ENCODE measurements around the gene OR2T27.
A peak's percentile ranks its signal among the peaks of the same experiment; 100 is the strongest.
"Not testable (repeated sequence)": the region's sequence is repeated elsewhere in the genome, so short reads cannot be mapped to it uniquely, and the experiment has no call there.

OR2T27 gene

GRCh38 chr1:248663453-248664328 lies 8.4 kb upstream of the OR2T27 start:
- not testable (repeated sequence) for H3K4me3 Mint-ChIP-seq; ATAC-seq; H3K27ac Mint-ChIP-seq; H3K9me3 Mint-ChIP-seq; DNase-seq (ENCODE audit: low spot score in 2 of 2); H3K4me1 Mint-ChIP-seq; H3K36me3 Mint-ChIP-seq

GRCh38 chr1:248656797-248657196 lies 1.5 kb upstream of the OR2T27 start:
- H3K4me3 Mint-ChIP-seq; H3K27ac Mint-ChIP-seq; DNase-seq (ENCODE audit: low spot score in 2 of 2); H3K9me3 Mint-ChIP-seq; ATAC-seq; H3K36me3 Mint-ChIP-seq; H3K4me1 Mint-ChIP-seq: not testable (repeated sequence)

- not testable (repeated sequence) for H3K4me1 Mint-ChIP-seq; DNase-seq (ENCODE audit: low spot score in 2 of 2); H3K9me3 Mint-ChIP-seq; H3K4me3 Mint-ChIP-seq; H3K36me3 Mint-ChIP-seq; H3K27ac Mint-ChIP-seq
- ATAC-seq: peak; percentile 52
Measured at GRCh38 chr1:248648770-248649536, 6.4 kb downstream of the OR2T27 start.

GRCh38 chr1:248645178-248645577 lies 10.2 kb downstream of the OR2T27 start, which contains the start of gene OR2T35:
Gene OR2T35 (minus strand): TSS chr1:248645278. CDS start chr1:248639258, 6,020 bp downstream.
- not testable (repeated sequence) for H3K4me3 Mint-ChIP-seq; H3K36me3 Mint-ChIP-seq; H3K9me3 Mint-ChIP-seq; H3K4me1 Mint-ChIP-seq; ATAC-seq; DNase-seq (ENCODE audit: low spot score in 2 of 2); H3K27ac Mint-ChIP-seq

- DNase-seq (ENCODE audit: low spot score in 2 of 2); H3K4me1 Mint-ChIP-seq; H3K27ac Mint-ChIP-seq; H3K36me3 Mint-ChIP-seq; H3K4me3 Mint-ChIP-seq; H3K9me3 Mint-ChIP-seq: not testable (repeated sequence)
- peak; percentile 45 for ATAC-seq
Measured at GRCh38 chr1:248642971-248643651, 12.2 kb downstream of the OR2T27 start.

- ATAC-seq; H3K4me1 Mint-ChIP-seq; H3K36me3 Mint-ChIP-seq; H3K9me3 Mint-ChIP-seq; DNase-seq (ENCODE audit: low spot score in 2 of 2); H3K27ac Mint-ChIP-seq; H3K4me3 Mint-ChIP-seq: not testable (repeated sequence)
Measured at GRCh38 chr1:248641583-248641982, 13.7 kb downstream of the OR2T27 start.

- H3K4me1 Mint-ChIP-seq; H3K27ac Mint-ChIP-seq; H3K36me3 Mint-ChIP-seq; H3K9me3 Mint-ChIP-seq; DNase-seq (ENCODE audit: low spot score in 2 of 2); H3K4me3 Mint-ChIP-seq; ATAC-seq: not testable (repeated sequence)
Measured at GRCh38 chr1:248640906-248641305, 14.4 kb downstream of the OR2T27 start.

- not testable (repeated sequence) for H3K27ac Mint-ChIP-seq; ATAC-seq; H3K36me3 Mint-ChIP-seq; DNase-seq (ENCODE audit: low spot score in 2 of 2); H3K4me3 Mint-ChIP-seq; H3K4me1 Mint-ChIP-seq; H3K9me3 Mint-ChIP-seq
Measured at GRCh38 chr1:248639652-248640051, 15.7 kb downstream of the OR2T27 start.

GRCh38 chr1:248636612-248637011 lies 18.7 kb downstream of the OR2T27 start:
- not testable (repeated sequence) for H3K36me3 Mint-ChIP-seq; H3K27ac Mint-ChIP-seq; H3K4me1 Mint-ChIP-seq; H3K4me3 Mint-ChIP-seq; H3K9me3 Mint-ChIP-seq; DNase-seq (ENCODE audit: low spot score in 2 of 2); ATAC-seq

- H3K27ac Mint-ChIP-seq; ATAC-seq; DNase-seq (ENCODE audit: low spot score in 2 of 2); H3K9me3 Mint-ChIP-seq; H3K4me3 Mint-ChIP-seq; H3K4me1 Mint-ChIP-seq; H3K36me3 Mint-ChIP-seq: not testable (repeated sequence)
Measured at GRCh38 chr1:248634991-248635390, 20.3 kb downstream of the OR2T27 start, which contains the start of gene OR2T11. Gene OR2T11 (minus strand): TSS chr1:248635091. CDS start chr1:248627128, 7,963 bp downstream.

GRCh38 chr1:248631354-248632008 lies 23.8 kb downstream of the OR2T27 start:
- Mint-ChIP-seq H3K4me1 (no peaks in the 10 kb centered on the region), H3K4me3 (no peak overlapping the region), H3K36me3 (no peaks in the 10 kb centered on the region), H3K27ac (no peak overlapping the region), H3K9me3 (no peaks in the 10 kb centered on the region)
- DNase-seq (ENCODE audit: low spot score in 2 of 2) (no peak), ATAC-seq (no peak)

GRCh38 chr1:248630551-248630950 lies 24.8 kb downstream of the OR2T27 start:
- Mint-ChIP-seq H3K36me3 (no peaks in the 10 kb centered on the region), H3K27ac (no peak overlapping the region), H3K4me1 (no peaks in the 10 kb centered on the region), H3K4me3 (no peak overlapping the region), H3K9me3 (no peaks in the 10 kb centered on the region)
- DNase-seq (ENCODE audit: low spot score in 2 of 2) (no peak), ATAC-seq (no peak)

- H3K9me3 Mint-ChIP-seq: no peaks in the 10 kb centered on the region
- no peaks in the 10 kb centered on the region for H3K4me1 Mint-ChIP-seq
- no peak for DNase-seq (ENCODE audit: low spot score in 2 of 2)
- no peak for ATAC-seq
- H3K4me3 Mint-ChIP-seq: no peak overlapping the region
- no peak overlapping the region for H3K27ac Mint-ChIP-seq
- H3K36me3 Mint-ChIP-seq: no peaks in the 10 kb centered on the region
Measured at GRCh38 chr1:248627971-248628844, 27.1 kb downstream of the OR2T27 start.

- Mint-ChIP-seq H3K4me3 (no peak overlapping the region), H3K9me3 (no peaks in the 10 kb centered on the region), H3K27ac (no peak overlapping the region), H3K36me3 (no peaks in the 10 kb centered on the region), H3K4me1 (no peaks in the 10 kb centered on the region)
- no peak for DNase-seq (ENCODE audit: low spot score in 2 of 2)
- no peak for ATAC-seq
Measured at GRCh38 chr1:248625971-248626370, 29.4 kb downstream of the OR2T27 start.

Data from stimulated activated effector memory CD8-positive, alpha-beta T cell treated with anti-CD3 and anti-CD28 coated beads, Interleukin-12 subunit alpha, Interleukin-12 subunit beta, amount 100 ng/mL, for 72 hours (primary cell).